ENCODE measurements around the gene RABL2A.
"Not testable (repeated sequence)": the region's sequence is repeated elsewhere in the genome, so short reads cannot be mapped to it uniquely, and the experiment has no call there.

- TF ChIP-seq EZH2 (IDR thresholded peaks at IDR 0.05; ENCODE audit: borderline replicate concordance, low read length); CTCF (conservative IDR thresholded peaks at IDR 0.05 in 1 of 2, IDR thresholded peaks at IDR 0.05 in 1 of 2; ENCODE audit: extremely low read depth in 1 of 2, insufficient read depth in 1 of 2, low read depth in 1 of 2, low read length in 2 of 2): not testable (repeated sequence)
These were observed 19.2 kb downstream of the RABL2A start for GRCh38 chr2:113646217-113646616.

All from mammary epithelial cell (primary cell).